Anterior cingulate cortex (tissue), 58 donors: ENCODE measurements around the gene FOS.
"Not testable (repeated sequence)": the region's sequence is repeated elsewhere in the genome, so short reads cannot be mapped to it uniquely, and the experiment has no call there.

ENCODE experiments used
- DNase-seq, 58 donors: peaks; one replicate each; lab custom pipeline; 2025; lab: John Stamatoyannopoulos, UW

FOS gene

DNA sequence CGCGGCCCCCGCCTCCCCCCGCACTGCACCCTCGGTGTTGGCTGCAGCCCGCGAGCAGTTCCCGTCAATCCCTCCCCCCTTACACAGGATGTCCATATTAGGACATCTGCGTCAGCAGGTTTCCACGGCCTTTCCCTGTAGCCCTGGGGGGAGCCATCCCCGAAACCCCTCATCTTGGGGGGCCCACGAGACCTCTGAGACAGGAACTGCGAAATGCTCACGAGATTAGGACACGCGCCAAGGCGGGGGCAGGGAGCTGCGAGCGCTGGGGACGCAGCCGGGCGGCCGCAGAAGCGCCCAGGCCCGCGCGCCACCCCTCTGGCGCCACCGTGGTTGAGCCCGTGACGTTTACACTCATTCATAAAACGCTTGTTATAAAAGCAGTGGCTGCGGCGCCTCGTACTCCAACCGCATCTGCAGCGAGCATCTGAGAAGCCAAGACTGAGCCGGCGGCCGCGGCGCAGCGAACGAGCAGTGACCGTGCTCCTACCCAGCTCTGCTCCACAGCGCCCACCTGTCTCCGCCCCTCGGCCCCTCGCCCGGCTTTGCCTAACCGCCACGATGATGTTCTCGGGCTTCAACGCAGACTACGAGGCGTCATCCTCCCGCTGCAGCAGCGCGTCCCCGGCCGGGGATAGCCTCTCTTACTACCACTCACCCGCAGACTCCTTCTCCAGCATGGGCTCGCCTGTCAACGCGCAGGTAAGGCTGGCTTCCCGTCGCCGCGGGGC, at the start of gene FOS:
Gene FOS, plus strand, starts transcription at position 407 of the 731 bp plus-strand sequence. Its CDS starts 155 bp downstream, at position 562.
- DNase-seq = peak; percentile 55 to 99 (median 91)

DNA sequence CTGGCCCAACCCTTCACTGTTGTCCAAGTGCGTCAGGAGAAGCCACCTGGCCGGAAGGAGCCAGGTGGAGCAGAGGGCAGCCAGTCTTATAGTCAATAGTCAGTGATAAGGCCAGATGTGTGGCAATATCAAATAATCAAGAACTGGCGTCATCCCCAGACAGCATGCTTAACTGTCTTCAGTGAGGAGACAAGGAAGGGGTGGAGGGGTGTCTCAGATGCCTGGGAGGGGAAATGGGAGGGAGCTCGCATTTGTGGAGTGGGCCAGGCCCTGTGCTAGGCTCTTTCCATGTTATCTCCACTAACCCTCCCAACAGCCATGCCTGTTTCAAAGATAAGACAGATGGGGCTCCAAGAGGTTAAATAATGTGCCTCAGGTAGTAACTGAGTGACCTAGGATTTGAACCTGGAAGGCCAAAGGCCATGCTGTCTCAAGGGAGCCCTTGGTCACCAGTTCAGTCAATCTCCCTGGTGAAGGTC, 48.9 kb upstream of the FOS start:
- DNase-seq = no peak

DNA sequence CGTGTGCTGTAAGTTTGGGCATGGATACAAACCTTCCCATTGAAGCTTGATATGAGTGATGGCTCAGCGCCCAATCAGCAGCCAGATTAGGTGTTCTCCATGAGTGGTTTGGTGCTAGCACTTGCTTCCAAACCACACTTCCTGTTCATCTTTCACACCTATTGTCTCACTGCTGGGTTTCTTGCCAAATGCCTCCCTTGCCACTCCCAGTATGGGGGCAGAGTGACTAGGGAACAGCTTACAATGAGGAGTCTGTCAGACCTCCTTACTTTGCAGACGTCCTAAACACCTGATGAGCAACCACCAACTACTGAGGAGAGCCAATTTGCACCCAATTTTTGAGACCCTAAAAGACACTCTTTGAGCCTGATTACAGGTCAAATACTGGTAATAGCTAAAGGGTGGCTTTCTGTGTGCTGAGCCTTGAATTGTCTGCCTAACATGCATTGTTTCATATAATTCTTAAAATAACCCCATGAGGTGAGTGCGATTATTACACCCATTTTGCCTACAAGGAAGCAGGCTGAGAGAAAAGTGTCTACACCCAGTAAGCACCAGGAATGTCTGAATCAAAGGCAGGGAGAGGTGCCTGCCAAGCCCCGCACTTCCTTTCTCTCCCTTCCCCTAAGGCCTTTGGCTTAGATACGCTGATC, 48.4 kb upstream of the FOS start:
- DNase-seq = peak in 1 of 58 donors; percentile 11

DNA sequence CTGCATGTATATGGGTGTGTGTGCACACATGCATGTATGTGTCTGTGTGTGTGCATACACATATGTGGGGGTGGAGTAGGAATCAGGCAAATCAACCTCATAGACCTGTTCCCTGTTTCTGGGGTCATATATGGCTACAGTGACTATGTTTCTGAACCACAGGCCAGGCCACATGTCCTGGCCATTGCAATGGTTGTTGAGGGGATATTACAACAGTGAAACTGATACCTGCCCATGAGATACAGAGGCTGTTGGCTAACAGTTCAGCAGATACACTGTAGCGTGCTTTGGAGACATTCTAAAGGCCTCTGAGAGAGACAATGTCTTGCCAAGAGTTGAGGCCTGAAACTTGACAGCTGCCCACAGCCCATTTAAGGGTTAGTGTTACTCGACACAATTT, 47.3 kb upstream of the FOS start:
- DNase-seq = no peak

DNA sequence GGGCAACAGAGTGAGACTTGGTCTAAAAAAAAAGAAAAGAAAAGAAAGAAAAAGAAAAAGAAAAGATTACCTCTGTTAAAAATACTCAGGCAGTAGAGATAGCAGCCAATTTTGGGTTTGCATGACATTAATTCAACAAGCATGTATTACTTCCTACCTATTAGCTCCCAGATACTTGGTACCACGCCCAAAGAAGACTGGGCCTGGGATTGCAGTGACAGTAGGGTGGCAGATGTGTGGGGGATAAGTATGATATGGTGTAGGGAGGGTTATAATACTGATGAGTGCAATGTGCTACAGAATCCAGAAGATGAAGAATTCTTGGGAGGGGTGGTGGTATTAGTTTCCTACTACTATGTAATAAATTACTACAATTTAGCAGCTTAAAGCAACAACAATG, 46.4 kb upstream of the FOS start:
- no peak for DNase-seq

DNA sequence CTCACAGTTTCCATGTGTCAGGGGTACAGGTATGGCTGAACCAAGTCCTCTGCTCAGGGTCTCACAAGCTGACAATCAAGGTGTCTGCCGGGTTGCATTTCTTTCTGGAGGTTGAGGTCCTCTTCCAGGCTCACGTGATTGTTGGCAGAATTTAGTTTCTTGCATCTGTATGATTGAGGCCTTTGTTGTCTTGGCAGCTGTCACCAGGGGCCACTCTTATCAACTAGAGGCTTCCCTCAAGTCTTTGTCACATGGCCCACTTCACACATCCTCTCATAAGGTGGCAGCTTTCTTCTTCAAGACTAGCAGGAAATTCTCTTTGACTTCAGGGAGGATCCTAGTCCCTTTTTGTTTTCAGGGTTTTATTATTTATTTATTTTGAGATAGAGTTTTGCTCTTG, 46.0 kb upstream of the FOS start:
- DNase-seq = no peak

DNA sequence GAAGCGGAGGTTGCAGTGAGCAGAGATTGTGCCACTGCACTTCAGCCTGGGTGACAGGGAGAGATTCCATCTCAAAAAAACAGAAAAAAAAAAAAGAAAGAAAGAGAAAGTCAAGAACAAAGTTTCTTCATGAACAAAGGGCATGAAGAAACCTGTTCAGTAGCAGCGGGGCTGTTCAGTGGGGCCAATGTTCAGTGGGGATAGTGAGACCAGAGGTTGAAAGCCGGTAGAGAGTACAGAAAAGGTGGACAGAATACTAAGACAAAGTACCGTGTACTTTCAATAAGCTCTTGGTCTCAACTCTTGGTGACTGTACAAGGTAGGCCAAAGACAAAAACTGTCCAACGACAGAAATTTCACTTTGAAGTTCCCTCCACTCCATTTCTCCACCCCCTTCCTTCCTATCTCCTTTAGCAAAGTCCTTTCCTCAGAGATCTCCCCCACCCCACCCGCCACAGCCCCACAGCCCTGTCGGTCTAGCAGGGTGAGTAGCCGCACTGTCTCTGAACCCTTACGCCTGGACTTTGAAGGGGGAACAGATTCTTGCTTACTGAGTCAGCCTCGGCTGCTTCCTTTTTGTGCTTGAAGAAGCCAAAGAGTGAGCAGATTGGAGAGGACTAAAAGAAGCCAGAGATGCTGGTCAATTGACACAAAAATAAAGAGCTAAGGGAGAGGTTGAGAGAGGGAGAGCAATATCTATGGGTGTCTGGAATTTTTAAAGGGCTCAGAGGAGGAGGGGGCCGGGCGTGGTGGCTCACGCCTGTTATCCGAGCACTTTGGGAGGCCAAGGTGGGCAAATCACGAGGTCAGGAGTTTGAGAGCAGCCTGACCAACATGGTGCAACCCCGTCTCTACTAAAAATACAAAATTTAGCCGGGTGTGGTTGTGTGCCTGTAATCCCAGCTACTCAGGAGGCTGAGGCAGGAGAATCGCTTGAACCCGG, 44.2 kb upstream of the FOS start:
- DNase-seq = peak in 30 of 58 donors; percentile 7 to 47 (median 22)

DNA sequence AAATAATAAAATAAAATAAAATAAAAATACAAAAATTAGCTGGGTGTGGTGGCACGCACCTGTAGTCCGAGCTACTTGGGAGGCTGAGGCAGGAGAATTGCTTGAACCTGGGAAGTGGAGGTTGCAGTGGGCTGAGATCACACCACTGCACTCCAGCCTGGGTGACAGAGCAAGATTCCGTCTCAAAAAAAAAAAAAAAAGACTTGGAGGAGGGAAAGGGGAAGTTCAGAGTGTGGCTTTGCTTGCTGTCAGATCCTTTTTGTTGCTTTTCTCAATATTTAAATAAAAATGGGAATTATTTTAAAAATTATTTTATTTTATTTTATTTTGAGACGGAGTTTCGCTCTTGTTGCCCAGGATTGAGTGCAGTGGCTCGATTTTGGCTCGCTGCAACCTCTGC, 43.4 kb upstream of the FOS start:
- not testable (repeated sequence) for DNase-seq

DNA sequence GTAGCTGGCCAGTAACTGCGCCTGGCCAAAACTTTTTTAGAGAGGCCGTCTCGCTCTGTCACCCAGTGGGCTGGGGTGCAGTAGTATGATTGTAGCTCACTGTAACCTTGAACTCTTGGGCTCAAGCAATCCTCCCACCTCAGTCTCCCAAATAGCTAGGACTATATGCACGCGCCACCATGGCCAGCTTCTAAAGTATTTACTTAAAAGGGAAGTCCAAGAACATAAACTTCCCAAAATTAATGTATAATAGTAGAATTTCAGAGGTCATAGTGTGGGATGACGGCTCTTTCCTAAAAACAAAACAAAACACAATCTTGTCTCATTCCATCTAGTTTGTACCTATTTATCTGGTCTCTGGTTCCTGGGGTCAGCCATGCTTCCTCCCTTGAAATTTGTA, 42.2 kb upstream of the FOS start:
- no peak for DNase-seq

DNA sequence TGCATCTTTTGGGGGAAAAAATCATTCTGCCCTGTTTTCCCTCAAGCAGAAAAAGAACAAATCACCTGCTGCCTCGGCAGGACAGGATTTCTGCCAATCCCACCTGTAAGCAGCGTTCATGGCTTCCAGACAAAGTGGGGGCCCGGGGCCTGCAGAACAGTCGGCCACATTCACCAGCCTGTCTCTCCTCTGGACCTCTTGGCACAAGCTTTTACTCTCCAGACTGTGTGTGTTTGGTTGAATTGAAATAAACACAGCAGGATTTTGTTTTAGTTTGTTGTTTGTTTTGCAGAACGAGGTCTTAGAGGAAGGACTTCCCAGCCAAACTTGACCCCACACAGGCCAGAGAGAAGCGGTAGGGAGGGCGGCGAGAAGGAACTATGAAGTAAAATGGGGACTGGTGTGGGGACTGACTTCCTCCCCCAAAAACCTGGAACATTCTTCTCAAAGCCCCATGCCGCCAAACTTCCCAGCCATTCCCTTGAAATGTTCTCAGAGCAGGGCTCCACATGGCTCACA, 41.7 kb upstream of the FOS start:
- DNase-seq = peak in 6 of 58 donors; percentile 18 to 76 (median 38)

DNA sequence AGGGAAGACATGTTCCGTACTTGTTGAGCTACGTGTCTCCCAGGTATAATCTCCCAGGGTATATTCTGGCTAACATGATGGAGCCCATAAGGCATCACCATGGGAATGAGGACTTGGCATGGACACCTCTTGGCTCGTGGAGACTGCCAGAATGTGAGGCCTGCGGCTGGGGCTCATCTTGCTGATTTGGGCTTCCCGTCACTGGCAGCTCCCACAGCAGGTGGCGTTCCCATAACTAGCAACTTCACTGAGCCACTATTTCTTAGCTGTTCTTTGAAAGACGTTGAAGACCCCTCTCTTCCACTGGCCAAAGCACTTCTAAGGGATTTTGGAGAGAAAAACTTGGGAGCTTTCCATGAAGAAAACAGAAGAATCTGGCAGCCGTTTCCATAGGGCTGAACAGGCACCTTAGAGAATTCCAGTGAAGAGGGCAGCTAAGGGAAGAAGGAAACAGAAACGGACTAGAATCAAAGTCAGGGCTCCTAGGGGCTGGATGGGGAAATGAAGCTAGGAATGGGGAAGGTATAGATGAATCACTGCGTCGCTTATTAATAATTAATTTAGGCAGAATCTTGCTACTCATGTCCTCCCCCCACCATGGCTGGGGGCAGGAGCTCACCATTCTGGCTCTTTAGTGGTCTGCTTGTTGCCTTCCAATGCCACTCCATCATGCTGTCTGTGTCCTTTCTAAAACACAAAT, 39.7 kb upstream of the FOS start:
- DNase-seq = peak in 32 of 58 donors; percentile 3 to 76 (median 19)

DNA sequence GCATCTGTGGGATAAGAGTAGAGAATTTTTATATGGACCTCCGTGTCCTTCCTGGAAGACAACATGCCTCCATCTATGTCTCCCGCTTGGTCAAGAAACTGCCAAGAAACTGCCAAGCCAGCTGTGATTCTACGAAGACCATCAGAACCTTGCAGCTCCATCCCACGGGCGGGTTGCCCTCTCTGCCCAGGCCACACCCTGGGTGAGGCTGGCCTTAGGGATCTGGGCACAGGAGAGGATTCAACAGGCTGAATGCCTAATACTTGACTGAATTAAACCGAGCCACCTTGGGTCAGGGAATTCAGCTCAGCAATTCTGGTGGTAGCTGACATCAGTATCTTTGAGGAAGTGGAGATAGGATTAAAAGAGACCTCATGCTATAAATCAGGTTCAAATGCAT, 37.8 kb upstream of the FOS start:
- DNase-seq = no peak

DNA sequence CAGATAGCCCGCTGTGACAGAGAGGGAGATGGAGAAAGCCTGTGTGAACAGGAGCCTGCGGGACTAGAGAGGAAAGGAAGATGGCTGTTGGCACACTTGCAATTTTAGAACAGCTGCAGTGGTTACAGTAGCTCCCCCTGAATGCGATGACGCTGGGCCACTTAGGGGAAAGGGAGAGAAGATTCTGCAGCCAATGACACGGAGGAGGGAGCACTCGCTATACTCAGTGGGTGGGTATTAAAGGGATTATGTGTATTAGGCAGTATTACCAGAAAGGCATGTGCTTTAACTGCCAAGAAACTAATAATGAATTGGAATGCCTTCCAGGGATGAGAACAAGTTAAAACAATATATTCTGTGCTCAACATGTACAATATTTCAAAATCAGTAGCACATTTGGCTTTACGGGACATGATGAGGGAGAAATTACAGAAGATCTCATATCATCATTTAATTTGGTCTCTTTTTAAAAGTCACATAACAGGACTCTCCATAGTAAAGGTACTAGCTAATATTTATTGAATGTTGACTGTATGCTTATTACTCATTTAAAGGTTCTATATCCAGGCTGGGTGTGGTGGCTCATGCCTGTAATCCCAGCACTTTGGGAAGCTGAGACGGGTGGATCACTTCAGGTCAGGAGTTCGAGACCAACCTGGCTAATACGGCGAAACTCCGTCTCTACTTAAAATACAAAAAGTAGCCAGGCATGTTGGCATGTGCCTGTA, 35.9 kb upstream of the FOS start:
- DNase-seq = peak in 4 of 58 donors; percentile 2 to 12 (median 3)

DNA sequence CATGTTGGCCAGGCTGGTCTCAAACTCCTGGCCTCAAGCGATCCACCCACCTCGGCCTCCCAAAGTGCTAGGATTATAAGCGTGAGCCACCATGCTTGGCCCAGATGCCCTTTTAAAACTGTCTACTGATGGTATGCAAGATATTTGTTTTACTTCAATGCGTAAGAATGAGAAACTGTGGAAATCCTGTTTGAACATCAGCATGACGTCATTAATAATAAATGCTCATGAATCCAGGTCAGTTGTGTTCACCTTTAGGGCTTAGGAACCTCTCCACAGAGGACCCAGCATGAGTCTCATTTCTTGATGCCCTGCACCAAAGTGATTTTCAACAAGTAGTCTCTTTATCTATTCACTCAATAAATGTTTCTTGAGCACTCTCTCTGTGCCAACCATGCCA, 34.5 kb upstream of the FOS start:
- DNase-seq = no peak

DNA sequence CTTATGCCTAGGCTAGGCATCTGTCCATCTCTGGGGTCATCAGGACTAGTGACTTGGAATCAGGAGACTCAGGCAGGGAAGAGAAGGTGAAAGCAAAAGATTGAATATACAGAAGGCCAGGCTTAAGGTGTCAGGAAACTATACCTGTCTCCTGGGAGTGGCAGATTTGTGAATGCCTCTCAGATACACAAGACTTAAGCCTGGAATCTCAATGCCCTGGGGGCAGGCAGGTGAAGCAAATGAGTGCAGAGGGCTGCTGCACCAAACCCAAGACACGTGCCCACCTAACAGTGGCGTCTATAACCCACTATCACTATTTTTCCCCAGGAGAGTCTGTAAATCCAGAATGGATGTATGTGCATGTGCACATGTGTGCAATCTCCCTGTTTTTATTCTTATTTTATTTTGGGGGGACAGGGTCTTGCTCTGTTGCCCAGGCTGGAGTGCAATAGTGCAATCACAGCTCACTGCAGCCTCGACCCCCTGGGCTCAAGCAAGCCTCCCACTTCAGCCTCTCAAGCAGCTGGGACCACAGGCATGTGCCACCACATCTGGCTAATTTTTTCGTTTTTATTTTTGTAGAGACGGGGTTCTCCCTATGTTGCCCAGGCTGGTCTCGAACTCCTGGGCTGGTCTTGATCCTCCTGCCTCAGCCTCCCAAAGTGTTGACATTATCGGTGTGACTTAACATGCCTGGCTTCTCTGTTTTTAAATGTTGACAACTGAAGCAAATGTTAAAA, 31.9 kb upstream of the FOS start:
- no peak for DNase-seq

DNA sequence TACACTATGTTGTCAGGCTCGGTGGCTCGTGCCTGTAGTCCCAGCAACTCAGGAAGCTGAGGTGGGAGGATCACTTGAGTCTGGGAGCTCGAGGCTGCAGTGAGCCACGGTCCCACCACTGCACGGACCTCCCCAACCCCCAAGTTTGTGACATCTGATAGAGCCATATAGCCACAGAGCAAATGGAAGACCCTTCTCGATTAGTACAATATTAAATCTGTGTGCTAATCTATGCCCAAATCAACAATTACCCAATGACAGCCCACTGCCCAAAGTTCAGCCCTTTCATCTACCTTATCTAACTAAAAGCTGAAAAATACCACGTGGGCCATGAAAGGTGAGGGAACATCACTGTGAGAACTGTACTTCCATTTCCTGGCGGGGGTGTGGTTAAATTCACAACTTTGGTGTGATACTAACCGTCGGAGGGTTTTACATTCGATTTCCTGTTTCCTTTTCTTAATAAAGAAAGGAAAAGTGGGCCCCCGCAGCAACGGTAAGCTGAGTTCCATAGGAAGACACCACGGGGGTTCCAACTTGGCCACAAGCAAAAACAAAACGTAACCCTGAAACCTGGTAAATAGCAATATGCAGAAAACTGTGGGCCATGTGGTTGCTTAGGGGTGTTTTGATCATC, 31.2 kb upstream of the FOS start:
- DNase-seq = no peak

DNA sequence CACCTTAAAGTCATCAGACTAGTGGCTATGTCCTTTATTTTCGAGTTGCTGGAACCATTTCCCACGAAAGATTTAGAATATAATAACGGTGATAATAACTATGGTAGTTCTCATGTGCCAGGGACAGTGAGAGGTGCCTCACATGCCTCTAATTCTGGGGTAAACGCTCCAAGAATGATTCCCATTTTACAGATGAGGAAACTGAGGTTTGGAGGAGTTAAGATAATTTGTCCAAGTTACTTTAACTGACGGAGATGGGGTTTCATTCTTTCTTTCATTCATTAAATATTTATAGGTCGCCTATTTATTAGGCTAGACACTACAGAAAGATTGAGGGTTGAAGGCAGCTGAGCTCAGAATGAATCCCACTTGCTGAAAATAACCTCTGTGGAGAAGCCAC, 30.7 kb upstream of the FOS start:
- DNase-seq = no peak
